ENCODE measurements around the gene ITGA11.

Gene ITGA11

DNA sequence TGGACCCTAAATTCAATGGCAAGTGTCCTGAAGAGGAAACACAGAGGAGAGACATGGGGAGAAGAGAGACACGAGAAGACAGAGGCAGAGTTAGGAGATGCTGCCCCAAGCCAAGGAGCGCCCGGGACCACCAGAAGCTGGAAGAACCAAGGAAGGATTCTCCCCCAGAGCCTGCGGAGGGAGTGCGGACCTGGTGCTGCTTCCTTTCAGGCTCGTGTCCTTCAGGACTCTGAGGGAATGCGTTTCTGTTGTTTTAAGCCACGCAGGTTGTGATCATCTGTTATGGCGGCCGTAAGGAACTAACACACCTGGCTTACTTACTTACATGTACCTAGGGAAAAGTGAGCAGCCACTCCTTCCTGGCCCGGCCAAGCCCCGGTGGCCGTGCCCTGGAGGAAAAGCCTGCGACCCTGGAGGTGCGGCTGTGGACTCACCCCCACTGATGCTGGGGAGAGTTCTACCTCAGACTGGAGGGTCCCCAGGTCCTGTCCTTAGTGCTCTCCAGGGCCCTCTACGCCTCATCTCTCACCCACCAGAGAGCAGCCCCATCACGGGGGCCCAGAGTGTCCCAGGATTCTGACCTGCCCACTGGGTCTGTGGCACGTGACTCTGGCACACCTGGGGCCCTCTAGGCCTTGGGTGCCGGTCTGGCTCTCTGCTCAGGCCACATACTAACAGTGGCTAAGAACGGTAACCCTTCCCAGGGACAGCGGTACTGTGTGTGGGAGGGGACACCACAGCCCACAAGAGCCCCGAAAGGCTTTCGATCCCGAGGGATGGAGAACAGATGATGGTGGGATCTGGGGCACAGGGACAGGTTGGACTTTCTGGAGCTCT is 61.8 kb downstream of the ITGA11 start:
- no peak for DNase-seq (ENCODE audit: extremely low read depth, low read depth)
- no peak overlapping the region for H3K4me3 ChIP-seq (replicated peaks; ENCODE audit: low read depth, low read length)
- TF ChIP-seq, protein P1, sequence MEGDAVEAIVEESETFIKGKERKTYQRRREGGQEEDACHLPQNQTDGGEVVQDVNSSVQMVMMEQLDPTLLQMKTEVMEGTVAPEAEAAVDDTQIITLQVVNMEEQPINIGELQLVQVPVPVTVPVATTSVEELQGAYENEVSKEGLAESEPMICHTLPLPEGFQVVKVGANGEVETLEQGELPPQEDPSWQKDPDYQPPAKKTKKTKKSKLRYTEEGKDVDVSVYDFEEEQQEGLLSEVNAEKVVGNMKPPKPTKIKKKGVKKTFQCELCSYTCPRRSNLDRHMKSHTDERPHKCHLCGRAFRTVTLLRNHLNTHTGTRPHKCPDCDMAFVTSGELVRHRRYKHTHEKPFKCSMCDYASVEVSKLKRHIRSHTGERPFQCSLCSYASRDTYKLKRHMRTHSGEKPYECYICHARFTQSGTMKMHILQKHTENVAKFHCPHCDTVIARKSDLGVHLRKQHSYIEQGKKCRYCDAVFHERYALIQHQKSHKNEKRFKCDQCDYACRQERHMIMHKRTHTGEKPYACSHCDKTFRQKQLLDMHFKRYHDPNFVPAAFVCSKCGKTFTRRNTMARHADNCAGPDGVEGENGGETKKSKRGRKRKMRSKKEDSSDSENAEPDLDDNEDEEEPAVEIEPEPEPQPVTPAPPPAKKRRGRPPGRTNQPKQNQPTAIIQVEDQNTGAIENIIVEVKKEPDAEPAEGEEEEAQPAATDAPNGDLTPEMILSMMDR (IDR thresholded peaks at IDR 0.05; ENCODE audit: low read depth, low read length, missing control alignments): no peak

- DNase-seq (ENCODE audit: extremely low read depth, low read depth): no peak
- TF ChIP-seq, protein P1 (IDR thresholded peaks at IDR 0.05; ENCODE audit: low read depth, low read length, missing control alignments): no peak
- no peak overlapping the region for H3K4me3 ChIP-seq (replicated peaks; ENCODE audit: low read depth, low read length)
Observed at GRCh38 chr15:68368731-68369435, 63.1 kb downstream of the ITGA11 start.

DNA sequence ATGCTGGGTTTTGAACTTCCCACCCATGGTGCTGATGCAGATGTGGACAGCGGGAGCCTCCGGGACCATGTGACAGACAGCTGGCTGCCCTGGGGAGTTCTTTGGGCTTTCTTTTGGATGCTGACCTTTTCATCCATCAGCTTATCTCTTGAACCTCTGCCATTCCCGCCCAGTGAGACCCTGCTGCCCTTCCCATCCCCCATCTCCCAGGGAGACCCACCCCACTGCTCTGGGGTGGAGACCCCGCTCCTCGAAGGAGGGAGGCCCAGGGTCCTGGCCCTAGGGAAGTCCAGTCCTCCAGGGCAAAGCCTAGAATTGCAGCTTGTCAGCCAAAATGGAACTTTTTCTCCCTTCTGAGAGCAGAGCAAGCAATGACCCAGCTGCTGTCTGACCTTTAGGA is 64.0 kb downstream of the ITGA11 start:
- H3K4me3 ChIP-seq (replicated peaks; ENCODE audit: low read depth, low read length): no peak overlapping the region
- no peak for DNase-seq (ENCODE audit: extremely low read depth, low read depth)
- TF ChIP-seq, protein P1 (IDR thresholded peaks at IDR 0.05; ENCODE audit: low read depth, low read length, missing control alignments): no peak

- TF ChIP-seq, protein P1 (IDR thresholded peaks at IDR 0.05; ENCODE audit: low read depth, low read length, missing control alignments): no peak
- no peak for DNase-seq (ENCODE audit: extremely low read depth, low read depth)
Observed at GRCh38 chr15:68367226-68367625, 64.7 kb downstream of the ITGA11 start.

GRCh38 chr15:68366314-68366713 is 65.6 kb downstream of the ITGA11 start:
- no peak for DNase-seq (ENCODE audit: extremely low read depth, low read depth)
- H3K4me3 ChIP-seq (replicated peaks; ENCODE audit: low read depth, low read length): no peak overlapping the region
- TF ChIP-seq, protein P1 (IDR thresholded peaks at IDR 0.05; ENCODE audit: low read depth, low read length, missing control alignments): no peak

More at GRCh38 chr15:68367226-68367625, 64.7 kb downstream of the ITGA11 start:
- no peak overlapping the region for H3K4me3 ChIP-seq (replicated peaks; ENCODE audit: low read depth, low read length)

DNA sequence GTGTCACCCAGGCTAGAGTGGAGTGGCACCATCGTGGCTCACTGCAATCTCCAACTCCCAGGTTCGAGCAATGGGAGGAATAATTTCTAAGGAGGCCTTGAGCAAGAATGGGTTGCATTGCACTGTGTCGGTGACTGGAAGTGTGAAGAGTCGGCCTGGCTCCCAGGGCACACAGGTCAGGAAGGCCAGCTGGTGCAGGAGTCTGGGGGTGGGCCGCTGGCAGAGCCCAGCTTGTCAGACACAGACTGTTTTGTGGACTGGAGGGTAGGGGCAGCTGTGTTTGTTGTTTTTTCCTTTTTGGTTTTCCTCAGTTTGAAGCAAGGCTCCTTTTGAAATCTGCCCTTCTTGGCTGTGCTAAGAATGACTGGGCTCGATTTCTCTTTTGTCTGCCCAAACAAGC is 66.2 kb downstream of the ITGA11 start:
- no peak overlapping the region for H3K4me3 ChIP-seq (replicated peaks; ENCODE audit: low read depth, low read length)
- TF ChIP-seq, protein P1 (IDR thresholded peaks at IDR 0.05; ENCODE audit: low read depth, low read length, missing control alignments): no peak
- DNase-seq (ENCODE audit: extremely low read depth, low read depth): no peak

Measured in HFF-Myc (cell line).